KOPT-K1 (cell line): ENCODE results near the gene MBTPS1.

Experiments used
- H3K27ac ChIP-seq: fragments of 200-600 bp; sonication (generic); 2 replicates; pipeline ENCODE4 v1.5.1; 2016; ENCODE audit warnings: antibody characterized with exemption, mild to moderate bottlenecking, low read depth, low read length; ENCODE audit not compliant: poor library complexity, severe bottlenecking
- H3K36me3 ChIP-seq: fragments of 200-600 bp; sonication (generic); 2 replicates; pipeline ENCODE4 v1.5.1; 2017; ENCODE audit warnings: antibody characterized with exemption, mild to moderate bottlenecking, low read length, moderate library complexity; ENCODE audit not compliant: insufficient read depth
- H3K9me3 ChIP-seq: fragments of 200-600 bp; sonication (generic); 2 replicates; pipeline ENCODE4 v1.5.1; 2017; ENCODE audit warnings: antibody characterized with exemption, low read length, mild to moderate bottlenecking; ENCODE audit not compliant: insufficient read depth, poor library complexity, severe bottlenecking

The MBTPS1 gene

GRCh38 chr16:84048270-84048669 lies 68.5 kb downstream of the MBTPS1 start:
- H3K9me3 ChIP-seq = no peaks in the 10 kb centered on the region
- peaks cover 42% of the 10 kb centered on the region for H3K36me3 ChIP-seq
- H3K27ac ChIP-seq = no peak overlapping the region

GRCh38 chr16:84047626-84048025 lies 69.1 kb downstream of the MBTPS1 start:
- Histone ChIP-seq H3K27ac (no peak overlapping the region), H3K9me3 (no peaks in the 10 kb centered on the region), H3K36me3 (peaks cover 36% of the 10 kb centered on the region)

GRCh38 chr16:84047206-84047605 lies 69.5 kb downstream of the MBTPS1 start:
- Histone ChIP-seq H3K36me3 (peaks cover 31% of the 10 kb centered on the region), H3K27ac (no peak overlapping the region), H3K9me3 (no peaks in the 10 kb centered on the region)

DNA sequence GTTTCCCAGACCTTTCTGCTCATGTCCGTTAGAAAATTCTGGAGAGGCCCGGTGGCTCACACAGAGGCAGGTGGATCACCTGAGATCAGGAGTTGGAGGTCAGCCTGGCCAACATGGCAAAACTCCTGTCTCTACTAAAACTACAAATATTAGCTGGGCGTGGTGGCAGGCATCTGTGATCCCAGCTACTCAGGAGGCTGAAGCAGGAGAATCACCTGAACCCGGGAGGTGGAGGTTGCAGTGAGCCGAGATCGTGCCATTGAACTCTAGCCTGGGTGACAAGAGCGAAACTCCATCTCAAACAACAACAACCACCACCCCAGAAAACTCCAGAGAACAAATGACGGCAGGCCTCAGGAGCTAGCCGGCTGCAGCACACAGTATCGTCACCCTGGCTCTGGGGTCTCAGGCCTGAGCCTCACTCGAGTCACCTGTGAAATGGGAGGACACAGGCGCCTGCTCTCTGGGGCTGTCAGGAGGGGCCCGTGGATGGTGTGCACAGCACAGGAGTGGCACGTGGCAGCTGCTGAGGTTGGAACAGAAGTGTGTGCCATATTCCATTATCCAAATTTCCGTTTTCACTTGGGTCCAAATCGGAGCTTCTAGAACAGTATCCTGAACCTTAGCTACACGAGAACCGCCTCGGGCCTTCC lies 70.8 kb downstream of the MBTPS1 start:
- Histone ChIP-seq H3K27ac (no peak overlapping the region), H3K36me3 (peaks cover 28% of the 10 kb centered on the region), H3K9me3 (no peaks in the 10 kb centered on the region)

DNA sequence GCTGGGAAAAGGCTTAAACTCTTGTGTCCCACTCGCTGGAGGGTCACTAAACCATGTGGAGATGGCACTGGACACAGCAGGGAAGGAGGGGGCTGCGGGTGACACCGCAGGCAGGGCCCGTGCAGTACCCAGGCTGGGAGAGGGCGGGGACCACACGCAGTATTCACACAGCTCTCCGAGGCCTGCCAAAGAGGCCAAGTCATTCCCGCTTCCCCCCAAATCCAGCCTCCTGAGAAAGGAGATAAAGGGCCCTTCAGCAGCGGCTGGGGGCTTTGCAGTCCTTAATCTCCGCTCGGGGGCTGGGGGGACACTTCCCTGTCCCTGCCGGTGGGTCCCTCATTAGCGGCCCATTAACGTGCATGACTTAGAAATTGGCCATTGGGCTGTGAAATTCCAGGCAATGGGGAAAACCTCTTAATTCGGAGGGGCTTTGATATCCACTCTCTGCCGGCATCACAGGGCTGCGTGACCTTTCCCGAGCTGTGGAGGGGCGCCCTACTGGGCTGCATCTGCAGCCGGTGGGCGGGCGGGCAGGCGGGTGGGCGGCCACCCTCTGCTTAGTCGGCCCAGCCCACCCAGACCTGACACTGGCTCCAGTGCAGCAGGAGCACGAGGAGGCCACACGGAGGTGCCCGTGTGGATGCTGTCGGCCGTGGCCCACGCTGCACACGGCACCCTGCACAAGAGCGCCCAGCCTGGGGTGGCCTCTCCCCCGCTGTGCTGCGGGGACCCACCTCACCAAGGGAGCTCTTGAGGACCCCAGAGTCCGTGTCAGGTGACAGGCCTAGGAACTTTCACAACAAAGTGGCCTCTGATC lies 71.5 kb downstream of the MBTPS1 start:
- Histone ChIP-seq H3K36me3 (peaks cover 25% of the 10 kb centered on the region), H3K9me3 (no peaks in the 10 kb centered on the region), H3K27ac (no peak overlapping the region)

DNA sequence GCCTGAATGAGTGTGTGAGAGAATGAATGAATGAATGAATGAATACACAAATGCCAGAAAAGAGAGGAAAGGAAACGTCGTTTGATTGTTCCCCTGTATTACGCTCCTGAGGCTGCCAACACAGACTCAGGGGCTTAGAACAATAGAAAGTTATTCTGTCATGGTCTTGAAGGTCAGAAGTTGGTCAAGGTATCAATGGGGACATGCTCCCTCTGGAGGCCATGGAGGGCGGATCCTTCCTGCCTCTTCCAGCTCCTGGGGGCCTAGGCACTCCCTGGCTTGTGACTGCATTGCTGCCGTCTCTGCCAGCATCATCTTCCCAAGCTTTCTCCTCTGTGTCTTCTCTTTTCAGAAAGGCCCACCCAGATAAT lies 72.6 kb downstream of the MBTPS1 start:
- Histone ChIP-seq H3K36me3 (peaks cover 14% of the 10 kb centered on the region), H3K27ac (no peak overlapping the region), H3K9me3 (no peaks in the 10 kb centered on the region)

DNA sequence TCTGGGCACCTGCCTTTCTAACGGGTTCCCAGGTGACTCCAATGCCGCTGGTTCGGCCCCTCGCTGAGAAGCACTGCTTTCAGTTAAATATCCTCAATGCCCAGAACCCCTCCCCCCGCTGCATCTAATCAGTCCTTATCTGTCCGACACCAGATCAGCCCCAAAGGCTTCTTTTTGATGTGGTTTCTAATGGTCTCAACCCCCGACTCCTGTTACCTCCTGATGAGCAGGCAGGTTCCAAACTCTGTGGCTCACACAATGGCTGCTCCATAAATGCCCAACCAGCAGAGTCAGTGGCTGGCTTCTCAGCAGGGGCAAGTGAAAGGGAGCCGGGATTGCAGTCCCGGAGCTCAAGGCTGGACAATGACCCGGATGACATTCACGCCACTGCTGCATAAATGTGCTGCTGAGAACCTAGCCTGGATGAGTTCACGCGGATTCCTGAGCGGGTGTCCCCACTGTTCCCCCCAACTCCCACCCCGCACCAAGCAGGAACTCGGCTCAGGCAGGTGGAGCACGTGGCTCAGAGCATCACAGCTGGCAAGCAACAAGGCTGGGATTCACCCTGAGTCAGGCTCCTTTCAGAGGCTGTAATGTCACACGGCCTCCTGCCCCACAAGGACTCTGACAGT lies 73.1 kb downstream of the MBTPS1 start:
- peaks cover 11% of the 10 kb centered on the region for H3K36me3 ChIP-seq
- H3K9me3 ChIP-seq = no peaks in the 10 kb centered on the region
- H3K27ac ChIP-seq = no peak overlapping the region

GRCh38 chr16:84042879-84043485 lies 73.8 kb downstream of the MBTPS1 start:
- Histone ChIP-seq H3K27ac (no peak overlapping the region), H3K36me3 (peaks cover 5% of the 10 kb centered on the region; the same call in 1 of the 2 replicates), H3K9me3 (no peaks in the 10 kb centered on the region)

DNA sequence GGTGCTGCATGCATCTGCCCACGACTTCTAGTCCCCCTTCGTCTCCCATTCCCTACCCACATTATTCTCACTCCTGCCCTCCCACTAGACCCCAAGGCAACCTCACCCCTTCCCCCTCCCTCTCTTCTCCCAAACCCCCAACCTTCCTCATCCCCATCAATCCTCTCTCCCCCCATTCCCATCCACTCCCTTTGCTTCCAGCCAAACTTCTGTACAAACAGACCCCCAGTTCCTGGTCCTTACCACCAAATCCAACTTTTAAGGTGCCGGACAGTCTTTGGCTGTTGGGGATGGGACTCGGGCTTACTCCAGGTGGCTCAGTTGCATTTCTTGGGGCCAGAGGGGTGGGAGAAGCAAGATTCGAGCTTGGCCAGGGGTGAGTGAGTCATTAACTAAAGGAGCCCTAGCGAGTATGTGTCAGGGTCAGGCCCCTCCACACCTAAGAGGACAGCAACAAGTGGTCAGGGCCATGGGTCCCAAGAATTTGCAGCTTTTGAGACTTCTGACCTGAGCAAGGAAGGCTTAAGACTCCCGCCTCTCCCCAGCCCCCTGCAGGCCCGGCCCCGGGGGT lies 74.3 kb downstream of the MBTPS1 start, which contains the start of gene SLC38A8:
Gene SLC38A8 (minus strand): TSS at position 488 of the 571 bp plus-strand sequence. CDS start 638 bp downstream, outside the sequence.
- Histone ChIP-seq H3K36me3 (no peaks in the 10 kb centered on the region), H3K9me3 (no peaks in the 10 kb centered on the region), H3K27ac (no peak within 1 kb of the TSS)

GRCh38 chr16:84041881-84042280 lies 74.9 kb downstream of the MBTPS1 start:
- Histone ChIP-seq H3K36me3 (no peaks in the 10 kb centered on the region), H3K27ac (no peak overlapping the region), H3K9me3 (no peaks in the 10 kb centered on the region)

GRCh38 chr16:84040823-84041820 lies 75.6 kb downstream of the MBTPS1 start:
- no peak overlapping the region for H3K27ac ChIP-seq
- no peaks in the 10 kb centered on the region for H3K36me3 ChIP-seq
- H3K9me3 ChIP-seq = peaks cover 6% of the 10 kb centered on the region

GRCh38 chr16:84040226-84040822 lies 76.4 kb downstream of the MBTPS1 start:
- H3K27ac ChIP-seq = no peak overlapping the region
- H3K9me3 ChIP-seq = peaks cover 11% of the 10 kb centered on the region
- no peaks in the 10 kb centered on the region for H3K36me3 ChIP-seq

DNA sequence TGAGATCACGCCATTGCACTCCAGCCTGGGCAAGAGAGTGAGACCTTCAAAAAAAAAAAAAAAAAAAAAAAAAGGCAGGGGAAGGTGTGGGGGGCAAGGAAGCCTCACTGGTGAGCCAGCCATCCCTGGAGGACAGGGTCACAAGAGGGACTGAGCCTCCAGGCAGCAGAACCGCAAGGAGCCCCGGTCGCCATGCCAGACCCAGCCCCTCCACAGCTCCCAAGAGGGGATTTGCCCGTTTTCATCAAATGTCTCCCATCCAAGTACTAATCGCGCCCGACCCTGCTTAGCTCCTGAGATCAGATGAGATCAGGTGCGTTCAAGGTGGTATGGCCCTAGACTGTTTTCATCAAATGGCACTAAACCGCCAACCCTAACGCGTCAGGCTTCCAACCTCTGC lies 77.0 kb downstream of the MBTPS1 start:
- Histone ChIP-seq H3K36me3 (no peaks in the 10 kb centered on the region), H3K27ac (no peak overlapping the region), H3K9me3 (peaks cover 11% of the 10 kb centered on the region)
